Neutrophil (primary cell): ENCODE measurements around the gene IL20RB.

Source experiments
- H3K27ac ChIP-seq: fragments of 200-600 bp; sonication (generic); 2 replicates; pipeline ENCODE4 v1.5.1; 2016; ENCODE audit warnings: mild to moderate bottlenecking, moderate library complexity
- H3K27me3 ChIP-seq: fragments of 200-600 bp; sonication (generic); 2 replicates; pipeline ENCODE4 v1.6.0; 2016; ENCODE audit warnings: mild to moderate bottlenecking
- H3K36me3 ChIP-seq: fragments of 200-600 bp; sonication (generic); 2 replicates; pipeline ENCODE4 v1.5.1; 2017
- H3K4me1 ChIP-seq, 2 experiments: fragments of 200-600 bp in 1 of 2; sonication (generic) in 1 of 2; 1 replicate in 1 of 2; 2 replicates in 1 of 2; pipeline versions ENCODE4 v1.5.1 to v1.6.1; 2013 to 2016; ENCODE audit warnings: low read depth in 1 of 2, low read length in 1 of 2, mild to moderate bottlenecking in 1 of 2, moderate library complexity in 1 of 2; ENCODE audit not compliant: control insufficient read depth in 1 of 2, insufficient read depth in 1 of 2
- H3K4me3 ChIP-seq, 2 experiments: fragments of 200-600 bp in 1 of 2; sonication (generic) in 1 of 2; 1 replicate in 1 of 2; 2 replicates in 1 of 2; pipeline ENCODE4 v1.5.1; 2013 to 2016; ENCODE audit warnings: low read depth in 1 of 2, low read length in 1 of 2, mild to moderate bottlenecking in 1 of 2, moderate library complexity in 1 of 2
- H3K9me3 ChIP-seq: fragments of 200-600 bp; sonication (generic); 2 replicates; pipeline ENCODE4 v1.5.1; 2016
- CTCF ChIP-seq: fragments of 200-600 bp; sonication (generic); IDR thresholded peaks from 2 replicates; pipeline ENCODE4 v1.5.1; 2016; ENCODE audit warnings: antibody characterized with exemption

Gene IL20RB

DNA sequence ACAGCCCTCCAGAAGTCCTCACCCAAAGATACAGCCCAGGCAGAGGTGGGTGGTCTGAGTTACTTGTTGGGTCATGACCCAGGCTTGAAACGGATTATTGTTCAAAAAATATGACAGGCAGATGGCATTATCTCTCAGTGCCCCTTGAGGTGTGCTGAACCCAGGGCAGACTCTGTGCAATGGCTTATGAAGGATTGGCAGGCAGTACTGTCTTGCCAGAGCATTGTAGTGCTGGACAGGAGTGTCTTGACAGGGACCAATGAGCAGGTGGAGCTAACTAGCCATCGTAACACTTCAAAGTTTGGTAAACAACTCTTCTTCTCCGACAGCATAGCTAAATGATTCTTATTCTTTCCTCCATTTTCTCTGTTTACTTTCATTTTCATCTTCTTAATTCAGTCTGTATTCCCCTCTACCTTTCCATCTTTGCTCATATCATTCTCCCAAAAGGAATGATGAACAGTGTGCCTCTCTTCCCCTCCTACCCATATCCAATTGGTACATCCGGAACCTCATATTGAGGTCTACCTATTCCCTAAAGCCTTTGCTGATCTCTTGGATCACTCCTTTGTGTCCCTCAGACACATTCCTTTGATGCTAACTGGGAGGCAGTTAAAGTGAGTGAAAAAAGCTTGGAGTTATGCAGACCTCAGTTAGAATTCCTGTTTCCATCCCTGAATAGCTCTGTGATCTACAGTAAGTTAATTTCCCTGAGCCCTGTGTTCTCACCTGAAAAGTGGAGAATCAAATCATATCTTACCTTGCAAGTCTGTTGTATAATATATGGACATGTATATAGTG, 2.6 kb upstream of the IL20RB start:
- Histone ChIP-seq H3K4me1 (no peaks in the 10 kb centered on the region), H3K9me3 (no peaks in the 10 kb centered on the region), H3K36me3 (no peaks in the 10 kb centered on the region), H3K27me3 (no peaks in the 10 kb centered on the region), H3K27ac (no peak overlapping the region), H3K4me3 (no peak overlapping the region)
- no peak for TF ChIP-seq CTCF

DNA sequence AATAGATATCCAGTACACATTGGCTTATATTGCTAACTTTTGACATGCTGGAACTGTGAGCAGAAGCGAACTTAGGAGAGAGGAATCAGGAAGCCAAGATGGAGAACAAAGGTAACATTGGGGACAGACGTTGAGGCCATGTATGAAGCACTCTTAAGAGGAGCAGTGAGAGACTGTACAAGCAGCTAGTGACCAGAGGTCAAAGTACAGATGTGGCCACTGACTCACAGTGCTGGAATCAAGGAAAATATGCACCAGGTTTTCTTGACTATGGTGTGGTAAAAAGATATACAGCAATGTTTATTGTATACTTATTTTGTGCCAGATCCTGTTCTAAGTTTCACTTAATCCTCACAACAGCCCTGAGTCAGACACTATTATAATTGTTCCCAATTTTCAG, 2.0 kb upstream of the IL20RB start:
- Histone ChIP-seq H3K4me3 (no peak overlapping the region), H3K4me1 (no peaks in the 10 kb centered on the region), H3K9me3 (no peaks in the 10 kb centered on the region), H3K27me3 (no peaks in the 10 kb centered on the region), H3K27ac (no peak overlapping the region), H3K36me3 (no peaks in the 10 kb centered on the region)
- no peak for TF ChIP-seq CTCF

DNA sequence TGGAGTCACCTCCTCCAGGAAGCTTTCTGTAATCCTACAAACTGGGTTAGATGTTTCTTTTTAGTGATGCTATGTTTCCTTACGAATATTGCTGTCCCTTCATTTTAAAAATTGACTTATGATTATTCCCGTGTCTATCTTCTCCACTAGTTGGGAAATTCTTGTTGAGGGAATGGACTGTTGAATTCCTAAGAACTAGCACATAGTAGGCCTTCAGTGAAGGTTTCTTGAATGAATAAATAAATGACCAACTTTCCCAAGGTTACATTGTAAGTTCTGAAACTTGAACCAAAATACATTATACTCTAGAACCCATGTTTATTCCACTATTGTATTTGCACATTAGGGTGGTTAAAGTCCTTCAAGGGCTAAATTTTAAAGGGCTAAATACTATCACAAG, 812 bp upstream of the IL20RB start:
- no peaks in the 10 kb centered on the region for H3K9me3 ChIP-seq
- no peak overlapping the region for H3K4me3 ChIP-seq
- TF ChIP-seq CTCF: no peak
- H3K27ac ChIP-seq: no peak overlapping the region
- no peaks in the 10 kb centered on the region for H3K27me3 ChIP-seq
- H3K36me3 ChIP-seq: no peaks in the 10 kb centered on the region
- no peaks in the 10 kb centered on the region for H3K4me1 ChIP-seq

DNA sequence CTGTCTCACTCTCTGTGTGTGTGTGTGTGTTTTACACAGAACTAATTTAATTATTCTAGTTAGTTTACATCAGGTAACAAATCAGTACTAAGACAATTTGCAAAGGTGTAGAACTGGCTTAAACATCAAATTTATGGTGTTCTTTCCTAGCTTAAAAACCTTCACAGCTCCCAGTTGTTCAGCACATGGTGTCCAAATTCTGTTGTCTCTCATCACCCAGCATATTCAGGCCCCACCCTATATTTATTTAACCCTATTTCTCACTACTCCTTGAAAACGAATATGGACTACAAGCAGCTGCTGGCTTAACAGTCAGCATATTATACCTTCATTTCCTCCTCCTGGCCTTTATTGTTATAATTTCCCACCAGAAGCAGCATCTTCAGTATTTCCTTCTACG, 1.2 kb downstream of the IL20RB start:
- no peak overlapping the region for H3K4me3 ChIP-seq
- no peaks in the 10 kb centered on the region for H3K9me3 ChIP-seq

GRCh38 chr3:136959599-136959998, 1.8 kb downstream of the IL20RB start:
- no peak for TF ChIP-seq CTCF
- Histone ChIP-seq H3K36me3 (no peaks in the 10 kb centered on the region), H3K9me3 (no peaks in the 10 kb centered on the region), H3K27me3 (no peaks in the 10 kb centered on the region), H3K4me3 (no peak overlapping the region), H3K4me1 (no peaks in the 10 kb centered on the region), H3K27ac (no peak overlapping the region)

More for the DNA sequence above, 1.2 kb downstream of the IL20RB start:
- Histone ChIP-seq H3K4me1 (no peaks in the 10 kb centered on the region), H3K27me3 (no peaks in the 10 kb centered on the region), H3K36me3 (no peaks in the 10 kb centered on the region), H3K27ac (no peak overlapping the region)
- no peak for TF ChIP-seq CTCF
